Measurements from ENCODE around the gene NUCKS1.

GRCh38 chr1:205680073-205680851 is 69.7 kb downstream of the NUCKS1 start, which contains the start of gene SLC45A3:
- peak in 1 of 2 donors; percentile 10 for TF ChIP-seq POLR2A (IDR thresholded peaks at IDR 0.05)
- TF ChIP-seq CTCF (IDR thresholded peaks at IDR 0.05), result no peak

All from thyroid gland (tissue), 4 donors.